ES-I3 (cell line): ENCODE measurements around the gene LTBP4.

Experiments used
- H3K36me3 ChIP-seq: 2 replicates; pipeline ENCODE4 v1.6.1; 2013; ENCODE audit warnings: mild to moderate bottlenecking, low read length, control low read depth, moderate library complexity; ENCODE audit not compliant: insufficient read depth
- H3K4me1 ChIP-seq: 2 replicates; pipeline ENCODE4 v1.6.1; 2013; ENCODE audit warnings: mild to moderate bottlenecking, control low read depth, low read length; ENCODE audit not compliant: insufficient read depth
- H3K9ac ChIP-seq: 2 replicates; pipeline ENCODE4 v1.6.1; 2013; ENCODE audit warnings: low read depth, mild to moderate bottlenecking, low read length, moderate library complexity
- H3K9me3 ChIP-seq: 2 replicates; pipeline ENCODE4 v1.6.1; 2013; ENCODE audit warnings: mild to moderate bottlenecking, low read length, moderate library complexity; ENCODE audit not compliant: control insufficient read depth, insufficient read depth

Gene LTBP4

DNA sequence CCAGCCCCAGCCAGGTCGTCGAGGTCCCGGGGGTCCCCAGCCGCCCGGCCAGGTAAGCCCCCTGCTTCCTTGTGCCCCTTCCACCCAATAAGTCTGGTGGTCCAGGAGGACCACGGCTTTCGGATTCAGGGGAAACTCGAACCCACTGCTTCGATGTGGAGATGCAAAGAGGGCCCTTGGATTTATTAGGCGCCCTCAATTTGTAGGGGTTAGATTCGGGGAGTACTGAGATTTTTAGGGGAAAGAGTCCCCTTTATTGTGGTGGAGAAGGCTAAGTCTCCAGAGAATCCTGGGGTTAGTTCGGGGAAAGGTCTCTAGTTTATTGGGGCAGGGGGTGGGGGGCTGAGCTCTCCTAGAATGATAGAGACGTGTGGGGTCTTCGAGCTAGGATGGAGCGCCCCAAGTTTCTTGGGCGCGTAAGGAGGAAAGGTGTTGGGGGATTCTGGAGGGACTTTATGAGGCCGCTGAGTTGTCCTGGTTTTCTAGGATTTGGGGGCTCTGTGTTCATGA, 3.8 kb upstream of the LTBP4 start:
- peak overlapping the region; percentile 46; the same call in 1 of the 2 replicates for H3K9ac ChIP-seq
- H3K4me1 ChIP-seq, result peaks cover 13% of the 10 kb centered on the region; the same call in 1 of the 2 replicates
- H3K9me3 ChIP-seq, result no peaks in the 10 kb centered on the region
- H3K36me3 ChIP-seq, result no peaks in the 10 kb centered on the region

DNA sequence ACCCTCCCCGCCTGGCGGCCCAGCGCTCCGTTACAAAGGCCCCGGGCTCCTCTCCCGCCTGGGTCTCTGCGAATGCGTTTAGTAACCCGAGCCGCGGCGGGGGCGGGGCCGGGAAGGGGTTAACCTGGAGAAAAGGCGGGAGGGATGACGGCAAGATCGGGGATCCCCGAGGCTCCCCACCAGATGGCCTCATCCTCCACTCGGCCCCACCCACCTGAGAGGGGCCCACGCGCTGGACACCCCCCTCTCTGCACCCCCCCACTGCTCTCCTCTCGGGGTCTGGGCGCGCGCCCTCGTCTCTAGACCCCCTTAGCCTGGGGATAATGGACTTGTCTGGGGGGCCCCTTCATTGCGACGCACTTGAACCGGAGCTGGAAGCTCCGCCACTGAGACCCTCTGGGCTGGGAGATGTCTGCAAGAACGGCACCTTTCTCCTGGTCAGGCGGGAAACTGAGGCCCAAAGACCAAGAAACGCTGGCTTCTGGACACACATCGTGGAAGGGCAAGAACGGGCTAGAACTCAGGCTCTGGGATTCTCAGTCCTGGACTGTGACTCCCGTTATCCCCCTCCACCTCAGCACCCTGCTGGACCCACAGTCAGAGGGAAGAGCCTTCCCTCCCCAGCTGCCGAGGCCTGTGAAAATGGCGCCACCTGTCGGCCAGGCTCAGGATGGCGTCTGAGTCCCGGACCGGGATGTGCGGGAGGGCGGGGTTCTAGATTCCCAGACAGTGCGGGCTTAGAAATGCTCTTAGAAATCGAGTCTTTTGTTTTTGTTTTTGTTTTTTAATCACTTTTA, 2.9 kb upstream of the LTBP4 start:
- peak overlapping the region; percentile 54; the same call in 1 of the 2 replicates for H3K9ac ChIP-seq
- H3K9me3 ChIP-seq, result no peaks in the 10 kb centered on the region
- no peaks in the 10 kb centered on the region for H3K36me3 ChIP-seq
- peaks cover 21% of the 10 kb centered on the region for H3K4me1 ChIP-seq

- Histone ChIP-seq H3K9me3 (no peaks in the 10 kb centered on the region), H3K4me1 (peaks cover 21% of the 10 kb centered on the region), H3K9ac (peak overlapping the region; percentile 27; the same call in 1 of the 2 replicates), H3K36me3 (no peaks in the 10 kb centered on the region)
These were observed 2.3 kb upstream of the LTBP4 start for GRCh38 chr19:40598918-40599307.

- peak overlapping the region; percentile 35; the same call in 1 of the 2 replicates for H3K9ac ChIP-seq
- peaks cover 21% of the 10 kb centered on the region for H3K4me1 ChIP-seq
- no peaks in the 10 kb centered on the region for H3K9me3 ChIP-seq
- no peaks in the 10 kb centered on the region for H3K36me3 ChIP-seq
These were observed 1.8 kb upstream of the LTBP4 start for GRCh38 chr19:40599331-40599901.

DNA sequence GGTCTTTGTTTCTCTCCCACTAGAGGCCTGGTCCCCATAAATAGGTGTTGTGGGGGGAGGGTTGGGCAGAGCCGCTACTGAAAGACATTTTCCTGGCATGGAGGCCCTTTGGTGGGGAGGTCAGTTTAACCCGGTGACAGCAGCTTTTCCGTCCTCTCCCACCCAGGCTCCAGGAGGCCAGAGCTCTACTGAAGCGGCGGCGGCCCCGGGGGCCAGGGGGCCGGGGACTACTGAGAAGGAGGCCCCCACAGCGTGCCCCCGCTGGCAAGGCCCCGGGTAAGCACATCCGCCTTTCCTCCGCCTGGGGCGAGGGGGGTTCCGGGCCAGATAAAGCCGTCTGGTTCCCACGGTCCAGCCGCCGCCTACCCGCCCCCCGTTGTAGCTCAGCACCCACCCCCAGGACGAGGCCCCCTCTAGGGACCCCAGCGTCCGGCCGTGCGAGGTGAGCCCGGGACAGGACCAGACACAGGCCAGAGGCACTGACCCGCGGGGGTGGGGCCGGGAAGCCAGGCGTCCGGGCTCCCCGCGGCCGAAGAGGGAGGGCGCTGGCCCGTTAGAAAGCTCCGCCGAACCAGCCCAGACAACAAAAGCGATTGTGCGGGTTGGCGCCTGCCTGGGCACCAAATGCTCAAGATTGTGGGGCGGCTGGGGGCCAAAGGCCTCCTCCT, 1.1 kb upstream of the LTBP4 start:
- H3K9ac ChIP-seq, result peak overlapping the region; percentile 35; the same call in 1 of the 2 replicates

GRCh38 chr19:40600570-40601133, 517 bp upstream of the LTBP4 start:
- H3K9ac ChIP-seq, result peak overlapping the region; percentile 16; the same call in 1 of the 2 replicates
- H3K4me1 ChIP-seq, result peaks cover 17% of the 10 kb centered on the region
- H3K36me3 ChIP-seq, result no peaks in the 10 kb centered on the region
- no peaks in the 10 kb centered on the region for H3K9me3 ChIP-seq

More for the DNA sequence above, 1.1 kb upstream of the LTBP4 start:
- Histone ChIP-seq H3K4me1 (peaks cover 19% of the 10 kb centered on the region), H3K36me3 (no peaks in the 10 kb centered on the region), H3K9me3 (no peaks in the 10 kb centered on the region)

GRCh38 chr19:40603071-40603388, 1.9 kb downstream of the LTBP4 start:
- H3K4me1 ChIP-seq, result peaks cover 13% of the 10 kb centered on the region

DNA sequence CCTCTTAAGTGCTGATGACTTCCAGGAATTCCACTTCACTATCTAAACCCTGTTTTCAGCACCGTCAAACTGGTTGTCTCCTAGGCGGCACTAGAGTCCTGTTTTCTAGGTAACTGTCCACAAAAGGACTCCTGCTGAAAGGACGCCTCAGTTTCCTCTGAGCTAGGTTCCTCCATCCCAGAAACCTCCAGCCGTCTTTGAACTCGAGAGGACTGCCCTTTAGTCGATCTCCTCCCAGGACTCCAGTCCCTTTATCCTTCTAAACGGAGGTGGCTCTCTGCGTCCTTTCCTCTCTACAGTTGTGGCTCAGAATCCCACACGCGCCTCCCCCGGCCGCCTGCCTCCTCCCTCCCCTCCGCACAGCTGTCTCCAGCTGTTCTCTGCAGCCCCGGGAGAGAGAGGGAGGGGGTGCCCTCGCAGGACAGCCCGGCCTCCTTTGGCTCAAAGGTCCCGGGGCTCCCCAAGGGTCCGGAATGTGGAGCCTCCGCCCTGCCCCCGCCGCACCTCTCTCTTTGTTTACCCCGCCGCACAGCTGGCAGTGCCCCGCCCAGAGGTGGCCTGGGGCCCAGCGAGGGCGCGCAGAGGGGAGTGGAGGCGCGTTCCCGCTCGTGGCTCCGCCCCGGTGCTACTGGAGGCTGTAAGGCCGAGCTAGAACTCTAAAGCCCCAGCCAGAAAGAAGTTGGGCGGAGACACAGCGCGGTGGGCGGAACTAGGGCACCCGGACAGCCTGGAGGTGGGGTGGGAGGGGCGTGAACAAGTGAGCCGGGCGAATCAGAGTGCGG, 2.4 kb downstream of the LTBP4 start:
- no peaks in the 10 kb centered on the region for H3K9me3 ChIP-seq
- no peaks in the 10 kb centered on the region for H3K36me3 ChIP-seq
- peak overlapping the region; percentile 38; the same call in 1 of the 2 replicates for H3K9ac ChIP-seq
- H3K4me1 ChIP-seq, result peaks cover 13% of the 10 kb centered on the region

More at GRCh38 chr19:40603071-40603388, 1.9 kb downstream of the LTBP4 start:
- Histone ChIP-seq H3K9ac (peak overlapping the region; percentile 38; the same call in 1 of the 2 replicates), H3K36me3 (no peaks in the 10 kb centered on the region), H3K9me3 (no peaks in the 10 kb centered on the region)

GRCh38 chr19:40604171-40604646, 3.0 kb downstream of the LTBP4 start:
- no peak overlapping the region for H3K9ac ChIP-seq
- H3K36me3 ChIP-seq, result no peaks in the 10 kb centered on the region
- peaks cover 13% of the 10 kb centered on the region for H3K4me1 ChIP-seq
- no peaks in the 10 kb centered on the region for H3K9me3 ChIP-seq

GRCh38 chr19:40604647-40605215, 3.6 kb downstream of the LTBP4 start:
- Histone ChIP-seq H3K9ac (peak overlapping the region; percentile 54; the same call in 1 of the 2 replicates), H3K4me1 (peaks cover 13% of the 10 kb centered on the region), H3K9me3 (no peaks in the 10 kb centered on the region), H3K36me3 (no peaks in the 10 kb centered on the region)

DNA sequence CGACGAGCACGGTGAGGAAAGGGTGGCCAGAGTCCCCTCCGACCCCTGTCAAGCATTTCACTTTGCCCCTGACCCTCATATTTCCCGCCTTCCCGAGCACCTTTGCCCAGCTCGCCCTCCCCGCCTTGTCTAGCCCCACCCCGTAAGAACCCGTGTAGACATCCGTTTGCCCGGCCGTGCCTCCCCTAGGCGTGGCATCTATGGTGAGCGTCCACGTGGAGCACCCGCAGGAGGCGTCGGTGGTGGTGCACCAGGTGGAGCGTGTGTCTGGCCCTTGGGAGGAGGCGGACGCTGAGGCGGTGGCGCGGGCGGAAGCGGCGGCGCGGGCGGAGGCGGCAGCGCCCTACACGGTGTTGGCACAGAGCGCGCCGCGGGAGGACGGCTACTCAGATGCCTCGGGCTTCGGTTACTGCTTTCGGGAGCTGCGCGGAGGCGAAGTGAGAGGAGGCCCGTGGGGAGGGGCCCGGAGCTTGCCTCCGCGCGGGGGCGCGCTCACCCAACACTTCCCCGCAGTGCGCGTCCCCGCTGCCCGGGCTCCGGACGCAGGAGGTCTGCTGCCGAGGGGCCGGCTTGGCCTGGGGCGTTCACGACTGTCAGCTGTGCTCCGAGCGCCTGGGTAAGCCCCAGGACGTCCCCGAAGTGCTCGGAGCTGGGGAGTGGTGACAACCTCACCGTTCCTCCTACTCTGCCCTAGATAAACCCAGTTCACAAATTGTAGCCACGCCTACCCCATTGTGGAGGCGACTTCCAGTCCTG, 4.2 kb downstream of the LTBP4 start:
- Histone ChIP-seq H3K4me1 (peaks cover 12% of the 10 kb centered on the region), H3K36me3 (no peaks in the 10 kb centered on the region), H3K9me3 (no peaks in the 10 kb centered on the region), H3K9ac (peak overlapping the region; percentile 54)

- Histone ChIP-seq H3K4me1 (peaks cover 12% of the 10 kb centered on the region), H3K9me3 (no peaks in the 10 kb centered on the region), H3K9ac (no peak overlapping the region), H3K36me3 (no peaks in the 10 kb centered on the region)
These were observed 6.4 kb downstream of the LTBP4 start for GRCh38 chr19:40607311-40608239.
